Upper lobe of left lung (tissue), 4 donors: ENCODE data around the gene LOC101059915.
"Not testable (repeated sequence)": the region's sequence is repeated elsewhere in the genome, so short reads cannot be mapped to it uniquely, and the experiment has no call there.

Source experiments
- POLR2A ChIP-seq, 4 donors: fragments of 450-650 bp; IDR thresholded peaks; one replicate each; pipeline ENCODE4 v1.5.1; 2016 to 2017; ENCODE audit warnings: antibody characterized with exemption in 4 of 4, mild to moderate bottlenecking in 2 of 4
- POLR2AphosphoS5 ChIP-seq, 2 donors: sonication (generic); formaldehyde crosslinking; IDR thresholded peaks; one replicate each; pipeline ENCODE4 v1.5.1; 2017; ENCODE audit warnings: antibody characterized with exemption in 2 of 2
- TF ChIP-seq, protein P1 (sequence below), 6 experiments: fragments of 450-650 bp in 4 of 6; fragments of 200-600 bp in 2 of 6; sonication (generic) in 2 of 6; IDR thresholded peaks; one replicate each; pipeline ENCODE4 v1.5.1; 2016 to 2019; ENCODE audit warnings: antibody characterized with exemption in 6 of 6

DNA sequence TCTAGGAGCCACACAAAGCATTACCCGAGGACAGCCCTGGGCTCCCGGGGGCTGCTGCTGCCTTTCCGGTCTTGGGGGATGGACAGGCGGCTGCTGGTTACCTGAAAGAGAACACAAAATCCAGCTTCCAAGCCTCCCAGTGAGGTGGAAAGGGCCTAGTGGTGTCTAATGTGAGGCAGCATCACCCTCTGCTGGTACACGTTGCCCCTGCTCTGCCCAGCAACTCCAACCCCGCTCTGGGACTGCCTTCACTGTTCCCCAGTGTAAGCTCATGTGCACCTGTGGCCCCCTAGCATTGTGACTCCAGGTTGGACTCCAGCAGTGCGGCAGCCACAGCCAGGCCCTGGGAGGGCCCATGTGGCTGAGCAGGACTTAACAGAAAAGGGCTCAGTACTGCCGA is 48.2 kb downstream of the LOC101059915 start:
- TF ChIP-seq POLR2AphosphoS5, POLR2A (IDR thresholded peaks at IDR 0.05): not testable (repeated sequence)
- TF ChIP-seq, protein P1, sequence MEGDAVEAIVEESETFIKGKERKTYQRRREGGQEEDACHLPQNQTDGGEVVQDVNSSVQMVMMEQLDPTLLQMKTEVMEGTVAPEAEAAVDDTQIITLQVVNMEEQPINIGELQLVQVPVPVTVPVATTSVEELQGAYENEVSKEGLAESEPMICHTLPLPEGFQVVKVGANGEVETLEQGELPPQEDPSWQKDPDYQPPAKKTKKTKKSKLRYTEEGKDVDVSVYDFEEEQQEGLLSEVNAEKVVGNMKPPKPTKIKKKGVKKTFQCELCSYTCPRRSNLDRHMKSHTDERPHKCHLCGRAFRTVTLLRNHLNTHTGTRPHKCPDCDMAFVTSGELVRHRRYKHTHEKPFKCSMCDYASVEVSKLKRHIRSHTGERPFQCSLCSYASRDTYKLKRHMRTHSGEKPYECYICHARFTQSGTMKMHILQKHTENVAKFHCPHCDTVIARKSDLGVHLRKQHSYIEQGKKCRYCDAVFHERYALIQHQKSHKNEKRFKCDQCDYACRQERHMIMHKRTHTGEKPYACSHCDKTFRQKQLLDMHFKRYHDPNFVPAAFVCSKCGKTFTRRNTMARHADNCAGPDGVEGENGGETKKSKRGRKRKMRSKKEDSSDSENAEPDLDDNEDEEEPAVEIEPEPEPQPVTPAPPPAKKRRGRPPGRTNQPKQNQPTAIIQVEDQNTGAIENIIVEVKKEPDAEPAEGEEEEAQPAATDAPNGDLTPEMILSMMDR (IDR thresholded peaks at IDR 0.05) = not testable (repeated sequence)
